NCI-H524 (cell line): ENCODE data around the gene SLC46A2.

ENCODE experiments used
- DNase-seq, 2 experiments: peaks; one replicate each; lab custom pipeline; 2025; lab: John Stamatoyannopoulos, UW

The SLC46A2 gene

DNA sequence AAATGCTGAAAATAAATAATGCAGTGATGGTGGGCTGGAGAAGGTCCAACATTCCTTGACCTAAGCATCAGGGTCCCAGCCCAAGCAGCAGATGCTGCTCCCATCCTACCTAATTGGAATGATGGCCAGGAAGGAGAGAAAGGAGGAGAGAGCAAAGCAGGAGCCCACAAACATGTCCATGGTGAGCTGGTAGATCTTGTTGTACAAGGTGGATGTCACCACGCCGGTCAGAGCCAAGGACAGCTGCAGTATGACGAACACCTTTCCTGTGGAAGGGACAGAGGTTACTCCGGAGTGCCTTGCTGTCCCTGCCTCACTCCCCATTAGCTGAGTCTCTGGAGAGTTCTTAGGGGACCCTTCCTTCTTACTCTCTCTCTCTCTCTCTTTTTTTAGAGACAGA lies 4.3 kb downstream of the SLC46A2 start:
- no peak for DNase-seq

DNA sequence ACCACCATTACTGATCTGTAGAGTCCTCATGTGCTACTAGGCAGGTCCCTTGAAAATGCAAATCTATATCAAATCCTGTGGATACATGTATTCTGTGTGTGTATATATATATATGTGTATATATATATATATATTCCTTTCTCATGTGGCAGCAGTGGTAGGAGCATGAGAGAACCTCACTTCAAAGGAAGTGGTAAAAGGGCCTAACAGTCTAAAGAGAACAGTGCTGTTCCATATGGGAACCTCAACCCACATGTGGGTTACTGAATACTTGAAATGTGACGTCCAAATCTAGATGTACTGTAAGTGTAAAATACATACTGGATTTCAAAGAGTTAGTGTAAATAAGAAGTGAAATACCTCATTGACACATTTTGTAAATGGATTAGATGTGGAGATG lies 5.4 kb downstream of the SLC46A2 start:
- DNase-seq, result no peak

DNA sequence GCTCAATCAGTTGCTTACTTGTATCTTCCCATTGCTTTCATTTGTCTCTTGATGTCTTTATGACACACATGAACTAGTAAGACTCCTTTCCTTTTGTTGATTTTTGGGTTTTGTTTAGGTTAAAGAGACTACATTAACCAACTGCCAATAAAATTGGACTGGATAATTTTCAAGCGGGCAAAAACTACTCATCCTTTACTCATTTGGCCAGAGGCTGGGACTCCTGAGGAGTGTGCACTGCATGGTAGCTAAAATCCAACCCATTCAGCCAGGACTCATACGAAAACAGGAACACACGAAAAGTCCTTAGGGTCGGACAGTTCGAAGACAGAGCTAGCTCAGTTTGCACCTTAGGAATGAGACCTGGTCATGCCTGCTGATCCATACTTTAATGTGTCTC lies 6.0 kb downstream of the SLC46A2 start:
- DNase-seq, result no peak

DNA sequence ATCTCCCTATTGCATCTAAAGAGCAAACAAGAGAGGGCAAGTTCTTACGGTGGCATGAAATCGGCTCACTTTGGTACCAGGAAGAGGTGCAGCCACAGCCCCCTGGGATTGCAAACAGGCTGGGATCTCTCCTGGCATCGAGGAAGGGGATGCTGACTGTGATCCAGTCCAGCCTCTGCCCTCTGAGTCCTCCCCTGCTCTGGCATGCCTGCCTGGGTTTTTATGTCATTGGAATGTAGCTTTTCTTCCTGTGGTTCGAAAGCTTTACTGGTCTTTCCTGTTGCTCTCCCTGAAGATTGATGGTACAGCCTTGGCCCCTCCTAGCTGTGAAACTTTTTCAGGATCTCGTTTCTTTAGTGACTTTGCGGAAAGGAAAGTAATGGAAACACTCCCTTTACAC lies 6.6 kb downstream of the SLC46A2 start:
- DNase-seq, result no peak

DNA sequence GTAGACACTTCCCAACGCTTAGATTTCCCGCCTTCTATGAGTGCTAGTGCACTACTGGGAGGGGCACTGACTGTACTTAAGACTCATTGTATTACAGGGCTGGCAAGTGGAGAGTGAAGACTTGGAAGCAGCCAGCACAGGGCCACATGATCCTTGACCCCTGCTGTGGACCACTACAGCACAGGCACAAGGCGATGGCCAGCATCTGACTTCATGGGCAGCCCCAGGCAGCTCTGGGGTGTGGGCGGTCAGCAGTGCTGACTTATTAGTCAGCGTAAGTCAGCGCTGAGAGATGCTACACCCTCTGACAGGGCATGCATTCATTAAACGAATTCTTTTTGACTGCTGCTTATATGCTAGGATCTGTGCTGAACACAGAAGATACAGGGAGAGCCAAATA lies 9.3 kb downstream of the SLC46A2 start:
- no peak for DNase-seq

DNA sequence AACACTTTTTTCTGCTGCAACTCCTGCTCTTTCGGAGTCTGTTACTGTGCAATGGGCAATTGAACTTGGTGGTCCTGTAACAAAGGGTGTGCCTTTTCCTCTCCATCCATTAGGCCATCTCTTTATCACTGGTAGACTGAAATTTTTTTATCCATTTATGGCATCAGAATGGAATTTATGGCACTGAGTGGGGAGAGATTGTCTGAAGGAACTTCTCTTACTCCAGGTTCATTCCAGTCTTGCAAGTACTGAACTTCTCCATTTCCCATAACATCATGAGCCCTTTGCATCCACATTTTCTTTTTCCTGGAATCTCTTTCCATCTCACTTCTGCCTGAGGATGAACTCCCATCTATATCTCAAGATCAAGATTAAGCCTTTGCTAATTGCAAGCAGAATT lies 10.0 kb downstream of the SLC46A2 start:
- DNase-seq, result no peak

DNA sequence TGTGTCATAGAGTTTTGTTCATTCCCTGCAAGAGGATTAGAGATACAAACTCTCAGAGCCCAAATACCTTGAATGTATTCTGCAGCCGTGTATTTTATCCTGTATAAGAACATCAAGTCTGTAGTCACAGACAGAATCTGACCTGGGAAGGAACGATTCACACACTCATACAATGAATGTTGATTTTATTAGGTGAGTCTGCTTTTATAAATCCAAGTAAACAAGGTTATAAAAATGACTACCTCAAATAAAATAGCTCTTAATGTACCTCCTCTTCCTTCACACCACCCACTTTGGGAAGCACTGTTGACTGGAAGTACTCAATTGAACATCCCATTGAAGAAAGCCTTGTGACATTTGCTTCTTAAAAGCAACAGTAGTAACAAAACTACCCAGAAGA lies 11.9 kb downstream of the SLC46A2 start:
- DNase-seq, result no peak

DNA sequence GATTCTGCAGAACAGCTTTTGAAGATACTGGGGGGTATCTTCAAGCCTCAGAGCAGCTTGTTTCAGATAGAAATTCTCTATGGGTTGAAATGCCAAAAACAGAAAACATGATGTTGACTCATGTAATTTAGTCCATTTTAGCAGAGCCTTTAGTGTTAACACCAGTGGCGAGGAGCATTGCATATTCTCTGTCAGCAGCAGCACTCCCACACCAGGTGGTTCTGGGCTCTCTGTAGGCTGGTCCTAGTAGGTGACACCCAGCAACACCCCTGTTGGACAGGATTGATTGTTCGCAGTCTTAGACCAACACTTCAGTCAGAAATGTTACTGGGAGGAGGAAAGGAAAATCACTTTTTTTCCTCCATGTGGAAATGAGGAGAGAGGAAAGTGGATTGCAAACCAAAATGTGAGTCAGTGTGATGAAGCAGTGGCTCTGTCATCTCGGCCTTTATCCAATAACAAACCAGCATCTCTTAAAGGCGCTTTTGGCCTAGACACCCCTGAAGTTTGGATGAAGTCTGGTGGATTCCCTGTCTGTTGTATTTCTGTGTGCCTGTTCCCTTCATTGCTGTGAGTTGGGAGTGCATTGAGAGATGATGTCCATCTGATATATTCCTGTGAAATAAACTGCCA lies 16.8 kb downstream of the SLC46A2 start:
- DNase-seq, result no peak

DNA sequence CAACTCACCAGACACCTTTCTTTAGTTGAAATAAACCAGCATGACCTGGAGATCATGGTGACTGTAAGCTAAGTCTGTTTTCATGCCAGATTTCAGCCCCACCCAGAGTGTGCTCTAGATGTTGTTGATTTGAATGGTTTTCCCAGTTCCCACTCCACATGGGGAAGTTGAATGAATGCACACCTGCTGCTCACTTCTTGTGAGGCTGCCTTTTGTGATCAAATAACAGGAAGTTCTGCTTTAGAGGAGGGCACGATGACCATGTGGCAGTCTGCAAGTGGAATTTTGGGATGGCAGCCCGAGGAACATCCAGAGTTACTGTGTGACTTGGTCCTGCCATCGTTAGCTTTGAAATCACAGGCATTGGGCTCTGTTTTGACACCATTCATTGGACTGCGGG lies 18.7 kb downstream of the SLC46A2 start:
- DNase-seq, result no peak

DNA sequence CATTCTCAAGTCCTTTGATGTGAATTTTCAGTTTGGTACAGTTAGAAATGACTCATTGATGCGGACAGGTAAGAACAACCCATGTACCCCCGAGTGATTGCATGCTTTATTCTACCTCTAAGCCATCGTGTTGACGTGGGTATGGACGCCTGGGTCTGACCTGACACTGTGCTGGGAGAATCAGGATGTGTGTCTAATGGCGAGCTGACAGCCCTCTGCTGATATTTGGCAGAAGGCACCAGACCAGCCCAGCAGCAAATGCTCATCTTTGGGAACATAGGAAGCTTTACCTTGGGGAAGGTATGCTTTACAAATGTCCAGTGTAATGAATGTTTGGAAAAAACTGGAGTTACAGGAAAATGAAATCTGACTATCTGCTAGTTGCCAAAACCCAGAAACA lies 20.1 kb downstream of the SLC46A2 start:
- no peak for DNase-seq

DNA sequence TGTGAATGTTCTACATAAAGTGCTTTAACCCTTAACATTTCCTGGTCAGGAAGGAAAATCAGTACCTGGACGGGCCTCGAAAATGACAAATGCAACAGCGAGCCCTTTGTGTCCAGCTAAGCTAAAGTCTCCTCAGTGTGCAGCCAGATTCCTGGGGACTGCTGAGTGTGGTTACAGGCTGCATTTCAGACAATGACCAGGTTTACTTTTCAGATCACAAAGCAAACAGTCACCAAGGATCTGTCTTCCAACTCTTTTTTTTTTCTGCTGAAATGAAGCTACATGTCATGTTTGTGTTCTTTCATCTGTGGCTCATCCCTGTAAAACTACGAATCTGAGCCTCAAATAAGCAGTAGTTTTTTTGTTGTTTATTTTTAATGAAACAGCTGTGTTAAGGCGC lies 20.8 kb downstream of the SLC46A2 start:
- DNase-seq, result no peak

DNA sequence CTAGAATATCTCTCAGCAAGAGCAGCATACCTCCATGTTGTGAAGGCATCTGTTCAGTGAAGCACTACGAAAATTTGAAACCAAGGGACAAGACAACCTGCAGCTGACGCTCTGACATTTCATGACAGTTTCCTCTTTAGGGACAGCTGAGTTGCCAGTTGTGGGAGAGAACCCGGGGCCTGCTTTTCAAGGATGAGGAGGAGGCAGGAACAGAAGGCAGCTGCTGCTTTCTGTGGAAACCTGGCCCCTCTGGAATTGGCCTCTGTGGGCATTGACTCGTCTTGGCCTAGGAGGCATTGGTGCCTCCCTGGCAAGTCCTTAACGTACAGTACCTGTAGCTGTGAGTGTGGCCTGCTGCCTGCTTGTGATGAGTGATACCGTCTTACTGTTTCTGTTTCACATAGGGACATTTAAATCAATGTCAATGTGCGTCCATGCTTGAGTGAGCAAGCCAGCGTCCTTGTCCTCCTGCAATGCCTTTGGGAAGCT lies 21.6 kb downstream of the SLC46A2 start:
- no peak for DNase-seq

DNA sequence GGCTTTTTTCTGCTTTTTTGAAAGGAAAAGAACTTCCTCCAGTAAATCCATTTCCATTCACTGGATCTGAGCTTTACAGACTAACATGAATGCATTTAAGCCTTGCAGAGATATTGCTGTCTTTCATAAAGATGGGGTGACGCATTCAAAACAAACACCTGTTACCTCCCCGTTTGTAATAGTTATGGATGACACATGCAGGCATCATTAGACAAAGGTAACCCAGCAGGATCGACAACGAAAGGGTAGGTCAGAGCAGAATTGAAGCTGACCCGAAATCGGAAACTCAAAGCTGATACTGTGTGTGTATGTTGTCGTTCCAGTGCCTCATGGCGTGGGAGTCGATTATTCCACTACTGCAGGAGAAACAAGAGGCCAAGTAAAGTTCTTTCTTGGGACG lies 22.2 kb downstream of the SLC46A2 start:
- DNase-seq, result no peak

DNA sequence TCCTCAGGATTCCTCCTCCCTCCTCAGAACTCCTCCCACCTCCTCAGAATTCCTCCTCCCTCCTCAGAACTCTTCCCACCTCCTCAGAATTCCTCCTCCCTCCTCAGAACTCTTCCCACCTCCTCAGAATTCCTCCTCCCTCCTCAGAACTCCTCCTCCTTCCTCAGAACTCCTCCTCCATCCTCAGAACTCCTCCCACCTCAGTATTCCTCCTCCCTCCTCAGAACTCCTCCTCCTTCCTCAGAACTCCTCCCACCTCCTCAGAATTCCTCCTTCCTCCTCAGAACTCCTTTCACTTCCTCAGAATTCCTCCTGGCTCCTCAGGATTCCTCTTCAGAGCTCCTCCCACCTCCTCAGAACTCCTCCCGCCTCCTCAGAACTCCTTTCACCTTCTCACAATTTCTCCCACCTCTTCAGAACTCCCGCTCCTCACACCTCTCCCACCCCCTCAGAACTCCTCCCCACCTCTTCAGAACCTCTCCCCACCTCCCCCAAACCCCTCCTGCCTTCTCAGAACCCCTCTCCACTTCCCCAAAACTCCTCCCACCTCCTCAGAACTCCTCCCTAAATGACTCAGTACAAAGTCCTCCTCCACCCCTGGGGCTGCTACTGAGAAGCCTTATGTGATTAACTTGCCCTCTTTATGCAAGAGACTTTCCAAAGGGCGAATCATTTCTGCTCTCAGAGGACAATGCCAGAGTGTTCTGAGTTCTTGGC lies 23.2 kb downstream of the SLC46A2 start:
- no peak for DNase-seq

DNA sequence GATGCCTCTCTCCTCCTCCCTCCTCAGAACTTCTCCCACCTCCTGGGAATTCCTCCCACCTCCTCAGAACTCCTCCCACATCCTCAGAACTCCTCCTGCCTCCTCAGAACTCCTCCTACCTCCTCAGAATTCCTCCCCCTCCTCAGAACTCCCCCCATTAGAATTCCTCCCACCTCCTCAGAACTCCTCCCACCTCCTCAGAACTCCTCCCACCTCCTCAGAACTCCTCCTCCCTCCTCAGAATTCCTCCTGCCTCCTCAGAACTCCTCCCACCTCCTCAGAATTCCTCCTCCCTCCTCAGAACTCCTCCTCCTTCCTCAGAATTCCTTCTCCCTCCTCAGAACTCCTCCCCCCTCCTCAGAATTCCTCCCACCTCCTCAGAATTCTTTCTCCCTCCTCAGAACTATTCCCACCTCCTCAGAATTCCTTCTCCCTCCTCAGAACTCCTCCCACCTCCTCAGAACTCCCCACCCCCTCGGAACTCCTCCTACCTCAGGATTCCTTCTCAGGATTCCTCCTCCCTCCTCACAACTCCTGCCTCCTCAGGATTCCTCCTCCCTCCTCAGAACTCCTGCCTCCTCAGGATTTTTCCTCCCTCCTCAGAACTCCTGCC lies 23.9 kb downstream of the SLC46A2 start:
- DNase-seq, result no peak

DNA sequence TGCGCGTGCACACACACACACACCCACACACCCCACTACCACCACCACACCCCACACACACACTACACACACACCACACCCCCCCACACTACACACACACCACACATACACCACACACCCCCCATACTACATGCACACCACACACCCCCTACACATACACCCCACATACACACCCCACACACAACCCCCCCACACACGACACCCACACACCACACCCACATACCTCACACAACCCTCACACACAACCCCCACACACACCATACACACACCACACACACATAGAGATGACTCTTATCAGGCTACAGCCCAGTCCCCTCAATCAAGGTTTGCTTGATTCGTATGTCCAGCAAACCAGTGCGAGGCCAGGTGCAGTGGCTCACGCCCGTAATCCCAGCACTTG lies 25.7 kb downstream of the SLC46A2 start:
- DNase-seq, result no peak

DNA sequence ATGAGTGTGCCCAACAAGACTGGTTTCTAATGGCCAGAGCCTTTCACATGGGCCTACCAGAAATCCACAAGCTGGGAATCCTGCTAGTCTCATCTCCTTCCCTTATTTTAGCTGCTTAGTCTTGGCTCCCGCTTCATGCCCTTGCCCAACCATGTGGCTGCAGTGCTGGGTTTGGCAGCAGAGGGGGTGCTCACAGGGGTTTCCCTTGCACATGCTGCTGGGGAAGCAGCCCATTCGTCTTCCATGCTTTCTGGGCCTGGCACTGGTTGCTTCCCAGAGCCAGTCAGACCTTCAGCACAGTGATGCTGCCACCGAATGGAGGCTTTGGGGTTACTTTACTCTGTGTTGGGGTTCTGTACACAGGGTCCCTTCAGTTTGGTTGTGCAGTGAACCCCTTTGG lies 26.3 kb downstream of the SLC46A2 start:
- DNase-seq, result no peak

DNA sequence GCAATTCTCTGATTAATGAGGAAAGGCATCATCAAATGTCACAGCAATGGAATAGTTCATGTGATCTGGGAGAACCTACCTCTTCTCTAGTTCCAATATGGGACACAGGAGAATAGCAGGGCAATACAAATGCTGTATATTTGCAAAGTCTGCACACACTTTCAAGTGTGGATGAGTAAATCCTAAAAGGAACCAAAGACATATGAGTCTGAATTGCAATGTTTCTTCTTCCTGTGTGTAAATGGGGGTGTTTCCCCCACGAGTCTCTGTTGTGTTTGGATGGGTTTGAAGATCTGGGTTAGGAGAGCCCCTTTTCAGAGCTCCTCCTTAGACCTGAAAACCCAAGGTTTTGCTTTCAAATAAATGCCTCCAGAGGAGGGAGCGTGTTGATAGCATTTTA lies 26.9 kb downstream of the SLC46A2 start:
- DNase-seq, result no peak

DNA sequence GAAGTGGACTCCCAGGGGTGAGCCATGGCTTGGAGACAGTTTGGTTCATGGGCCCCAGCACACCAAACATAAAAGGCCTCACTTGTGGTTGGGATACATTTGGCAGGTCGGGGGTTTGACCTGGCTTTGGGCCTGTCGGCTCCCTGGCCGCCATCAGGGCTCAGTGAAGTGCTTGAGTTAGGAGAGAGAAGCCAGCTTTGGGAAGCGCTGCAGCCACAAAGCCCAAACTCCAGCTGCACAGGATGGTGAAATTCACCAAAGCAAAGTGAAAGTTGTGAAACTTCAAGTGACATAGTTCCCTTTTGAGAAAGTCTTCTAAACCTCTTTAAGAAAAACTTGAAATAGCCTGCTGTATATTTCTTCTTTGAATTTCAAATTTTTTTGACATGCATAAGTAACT lies 27.5 kb downstream of the SLC46A2 start:
- no peak for DNase-seq

DNA sequence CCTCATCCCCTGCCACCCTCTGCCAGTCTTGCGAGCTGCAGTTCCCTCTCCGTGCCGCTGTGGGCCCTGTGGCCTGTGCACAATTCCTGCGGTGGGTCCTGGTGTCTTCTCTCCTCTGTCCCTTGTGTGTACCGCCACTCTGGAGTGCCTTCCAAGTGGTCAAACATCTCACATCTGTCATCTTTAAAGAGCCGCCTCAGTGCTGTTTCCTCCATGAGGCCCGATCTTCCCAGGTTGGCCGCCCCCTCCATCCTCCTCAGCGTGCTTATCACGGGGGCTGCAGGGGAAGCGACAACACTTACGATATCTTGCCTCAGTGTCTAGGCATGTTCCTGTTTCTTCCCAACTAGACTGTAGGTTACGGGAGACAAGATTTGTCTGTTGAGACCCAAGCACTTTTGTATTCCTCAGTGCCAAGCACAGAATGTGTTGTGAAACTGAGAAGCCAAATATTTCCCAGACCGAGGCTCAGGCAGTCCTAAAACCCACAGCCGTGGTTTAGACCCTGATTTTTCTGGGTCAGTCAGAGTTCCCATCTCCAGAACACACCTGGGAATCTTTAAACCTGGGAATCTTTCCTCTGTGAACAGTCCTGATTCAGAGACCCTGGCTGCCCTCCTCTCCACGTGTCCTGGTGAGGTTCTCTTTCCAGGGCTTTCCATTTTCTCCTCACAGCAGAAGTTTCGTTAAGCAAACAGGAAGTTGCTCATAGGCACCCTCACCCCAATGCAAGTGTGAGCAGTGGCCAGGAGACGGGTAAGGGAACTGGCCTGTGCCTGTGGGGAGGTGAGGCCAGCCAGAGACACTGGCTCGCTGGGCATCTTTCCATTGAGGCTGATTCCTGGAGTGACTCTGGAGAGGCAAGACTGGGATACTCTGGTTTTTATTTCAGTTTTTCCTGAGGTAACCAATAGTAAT lies 28.8 kb downstream of the SLC46A2 start:
- no peak for DNase-seq

DNA sequence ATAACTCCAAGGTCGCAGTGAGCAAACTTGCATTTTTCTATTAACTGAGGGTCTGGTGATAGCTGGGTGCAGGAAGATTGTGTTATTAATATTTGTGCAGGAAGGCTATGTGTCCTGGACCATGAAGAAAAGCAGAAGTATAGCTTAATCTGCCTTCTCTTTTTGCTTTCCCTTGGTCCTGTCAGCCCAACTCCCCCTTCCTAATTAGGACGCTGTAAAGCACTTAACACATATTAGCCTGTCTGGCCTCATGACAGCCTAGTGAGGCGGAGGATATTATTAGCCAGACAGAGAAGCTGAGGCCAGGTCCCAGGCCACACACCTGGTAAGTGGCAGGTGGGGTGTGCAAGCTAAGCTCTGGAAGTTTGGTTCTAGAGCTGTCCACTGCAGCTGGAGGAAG lies 29.5 kb downstream of the SLC46A2 start:
- no peak for DNase-seq

DNA sequence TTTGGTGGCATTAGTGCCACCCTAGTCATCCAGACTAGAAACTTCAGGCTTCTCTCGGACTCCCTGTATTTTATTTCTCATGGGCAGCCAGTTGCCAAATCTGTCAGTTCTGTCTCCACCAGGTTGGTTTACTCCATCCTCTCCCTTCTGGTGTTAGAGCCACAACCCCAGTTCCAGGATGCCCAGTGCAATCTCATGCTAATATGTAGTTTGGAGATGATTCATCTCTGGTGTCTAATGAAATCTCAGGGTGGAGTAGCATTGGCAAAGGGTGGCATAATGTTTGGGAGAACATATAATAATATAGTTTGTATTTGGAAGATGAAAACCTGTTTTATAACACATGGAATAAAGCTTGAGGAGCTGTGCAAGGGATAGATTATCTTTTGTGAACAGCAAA lies 30.2 kb downstream of the SLC46A2 start:
- no peak for DNase-seq
